ENCODE results near the gene STUB1.

The STUB1 gene

GRCh38 chr16:672851-673250 is 7.4 kb upstream of the STUB1 start:
- no peak for DNase-seq (ENCODE audit: low read depth)
- no peak overlapping the region for H3K4me3 ChIP-seq (ENCODE audit: low read length)
- TF ChIP-seq, protein P1, sequence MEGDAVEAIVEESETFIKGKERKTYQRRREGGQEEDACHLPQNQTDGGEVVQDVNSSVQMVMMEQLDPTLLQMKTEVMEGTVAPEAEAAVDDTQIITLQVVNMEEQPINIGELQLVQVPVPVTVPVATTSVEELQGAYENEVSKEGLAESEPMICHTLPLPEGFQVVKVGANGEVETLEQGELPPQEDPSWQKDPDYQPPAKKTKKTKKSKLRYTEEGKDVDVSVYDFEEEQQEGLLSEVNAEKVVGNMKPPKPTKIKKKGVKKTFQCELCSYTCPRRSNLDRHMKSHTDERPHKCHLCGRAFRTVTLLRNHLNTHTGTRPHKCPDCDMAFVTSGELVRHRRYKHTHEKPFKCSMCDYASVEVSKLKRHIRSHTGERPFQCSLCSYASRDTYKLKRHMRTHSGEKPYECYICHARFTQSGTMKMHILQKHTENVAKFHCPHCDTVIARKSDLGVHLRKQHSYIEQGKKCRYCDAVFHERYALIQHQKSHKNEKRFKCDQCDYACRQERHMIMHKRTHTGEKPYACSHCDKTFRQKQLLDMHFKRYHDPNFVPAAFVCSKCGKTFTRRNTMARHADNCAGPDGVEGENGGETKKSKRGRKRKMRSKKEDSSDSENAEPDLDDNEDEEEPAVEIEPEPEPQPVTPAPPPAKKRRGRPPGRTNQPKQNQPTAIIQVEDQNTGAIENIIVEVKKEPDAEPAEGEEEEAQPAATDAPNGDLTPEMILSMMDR (conservative IDR thresholded peaks at IDR 0.05; ENCODE audit: low read length): no peak

DNA sequence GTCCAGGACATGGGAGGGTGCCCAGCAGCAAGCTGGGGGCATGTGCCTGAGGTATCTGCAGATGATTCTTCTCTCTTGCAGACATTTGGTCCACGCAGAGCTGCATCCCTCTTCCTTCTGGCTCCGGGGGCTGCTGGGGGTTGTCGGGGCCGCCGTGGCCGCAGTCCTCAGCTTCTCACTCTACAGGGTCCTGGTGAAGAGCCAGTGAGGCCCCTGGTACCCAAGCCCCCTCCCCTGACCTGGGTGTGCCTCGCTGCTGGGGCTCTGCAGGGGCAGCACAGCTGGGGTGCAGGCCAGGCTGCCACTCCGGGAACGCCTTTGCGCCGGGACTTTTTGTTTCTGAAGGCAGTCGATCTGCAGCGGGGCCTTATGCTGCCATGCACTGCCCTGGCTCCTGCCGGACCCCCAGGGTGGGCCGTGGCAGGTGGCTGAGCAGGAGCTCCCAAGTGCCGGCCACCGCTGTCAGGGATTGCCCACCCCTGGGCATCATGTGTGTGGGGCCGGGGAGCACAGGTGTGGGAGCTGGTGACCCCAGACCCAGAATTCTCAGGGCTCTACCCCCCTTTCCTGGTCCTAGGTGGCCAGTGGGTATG is 6.7 kb upstream of the STUB1 start:
- TF ChIP-seq, protein P1 (conservative IDR thresholded peaks at IDR 0.05; ENCODE audit: low read length): no peak
- DNase-seq (ENCODE audit: low read depth): no peak

DNA sequence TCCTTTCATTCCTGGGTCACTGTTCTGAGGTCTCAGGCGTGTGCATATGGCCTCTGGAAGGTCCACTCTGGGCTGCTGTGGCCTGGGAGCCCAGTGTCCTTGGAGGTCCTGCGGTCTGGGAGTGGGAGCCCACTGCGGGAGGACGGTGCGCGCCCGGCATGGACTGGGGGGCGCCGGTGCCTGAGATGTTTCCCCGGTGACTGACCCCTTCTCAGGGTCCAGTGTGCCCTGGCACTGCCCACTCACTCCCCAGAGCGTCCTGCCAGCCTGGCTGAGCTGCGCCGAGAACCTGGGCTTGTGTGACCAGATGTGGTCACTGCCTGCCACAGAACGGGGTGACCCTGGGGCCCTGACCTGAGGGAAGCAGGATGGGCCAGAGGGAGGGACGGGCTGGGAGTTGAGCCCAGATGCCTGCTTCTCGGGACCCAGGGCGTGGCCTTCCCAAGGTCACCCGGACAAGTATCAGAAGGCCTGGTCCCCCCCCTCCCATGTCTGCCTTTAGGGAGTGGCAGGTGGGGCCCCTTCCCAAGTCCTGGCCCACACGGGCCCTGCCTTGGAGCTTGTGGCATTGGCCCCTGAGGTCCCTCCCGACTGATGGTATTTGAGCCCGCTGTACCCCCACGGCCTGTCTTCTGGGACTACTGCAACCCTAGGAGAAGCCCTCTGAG is 5.9 kb upstream of the STUB1 start:
- no peak overlapping the region for H3K4me3 ChIP-seq (ENCODE audit: low read length)
- TF ChIP-seq, protein P1 (conservative IDR thresholded peaks at IDR 0.05; ENCODE audit: low read length): no peak
- no peak for DNase-seq (ENCODE audit: low read depth)

More for the DNA sequence above, 6.7 kb upstream of the STUB1 start:
- H3K4me3 ChIP-seq (ENCODE audit: low read length): no peak overlapping the region

DNA sequence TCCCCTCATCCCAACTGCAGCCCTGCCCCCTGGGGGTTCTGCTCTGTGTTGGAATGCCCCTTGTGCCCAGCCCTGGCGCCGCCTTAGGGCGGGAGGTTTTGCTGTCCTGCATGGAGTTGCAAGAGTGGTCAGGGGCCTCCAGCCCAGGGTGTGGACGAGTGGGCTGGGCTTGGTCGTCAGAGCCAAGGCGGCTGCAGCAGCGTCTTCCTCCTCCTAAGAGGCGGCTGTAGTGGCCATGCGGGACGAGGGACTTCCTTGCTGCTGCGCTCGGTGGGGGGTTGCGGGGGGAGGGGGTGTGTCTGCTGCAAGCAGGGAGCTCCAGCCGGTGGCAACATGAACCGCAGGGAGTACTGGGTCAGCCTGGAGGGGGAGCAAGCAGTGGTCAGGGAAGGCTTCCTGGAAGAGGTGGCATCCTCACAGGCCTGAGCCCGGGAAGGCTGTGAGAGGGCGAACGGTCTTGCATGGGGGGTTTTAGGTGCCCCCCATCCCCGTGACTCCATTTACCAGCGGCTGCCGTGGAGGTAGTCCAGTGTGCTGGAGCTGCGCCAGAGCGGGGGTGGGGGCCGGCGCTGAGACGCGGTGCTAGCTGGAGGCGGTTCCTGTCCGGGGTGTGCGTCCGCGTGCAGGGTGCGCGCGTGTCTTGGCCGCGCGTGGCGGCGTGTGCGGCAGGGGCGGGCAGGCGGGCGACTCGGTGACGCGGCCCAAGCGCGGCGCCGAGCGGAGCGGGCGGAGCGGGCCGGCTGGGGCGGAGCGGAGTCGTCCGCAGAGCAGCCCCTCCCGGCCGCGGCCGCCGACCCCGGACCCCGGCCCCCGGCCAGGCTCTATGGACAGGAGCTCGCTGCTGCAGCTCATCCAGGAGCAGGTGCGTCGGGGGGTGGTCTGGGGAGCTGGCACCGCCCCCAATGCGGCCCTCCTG is 5.0 kb upstream of the STUB1 start, which contains the start of gene RHBDL1:
Gene RHBDL1 (plus strand): TSS at position 704 of the 916 bp plus-strand sequence. CDS start 120 bp downstream, at position 824.
- peak; percentile 29 for DNase-seq (ENCODE audit: low read depth)
- H3K4me3 ChIP-seq (ENCODE audit: low read length): peak within 1 kb of the TSS; percentile 49
- TF ChIP-seq, protein P1 (conservative IDR thresholded peaks at IDR 0.05; ENCODE audit: low read length): no peak

DNA sequence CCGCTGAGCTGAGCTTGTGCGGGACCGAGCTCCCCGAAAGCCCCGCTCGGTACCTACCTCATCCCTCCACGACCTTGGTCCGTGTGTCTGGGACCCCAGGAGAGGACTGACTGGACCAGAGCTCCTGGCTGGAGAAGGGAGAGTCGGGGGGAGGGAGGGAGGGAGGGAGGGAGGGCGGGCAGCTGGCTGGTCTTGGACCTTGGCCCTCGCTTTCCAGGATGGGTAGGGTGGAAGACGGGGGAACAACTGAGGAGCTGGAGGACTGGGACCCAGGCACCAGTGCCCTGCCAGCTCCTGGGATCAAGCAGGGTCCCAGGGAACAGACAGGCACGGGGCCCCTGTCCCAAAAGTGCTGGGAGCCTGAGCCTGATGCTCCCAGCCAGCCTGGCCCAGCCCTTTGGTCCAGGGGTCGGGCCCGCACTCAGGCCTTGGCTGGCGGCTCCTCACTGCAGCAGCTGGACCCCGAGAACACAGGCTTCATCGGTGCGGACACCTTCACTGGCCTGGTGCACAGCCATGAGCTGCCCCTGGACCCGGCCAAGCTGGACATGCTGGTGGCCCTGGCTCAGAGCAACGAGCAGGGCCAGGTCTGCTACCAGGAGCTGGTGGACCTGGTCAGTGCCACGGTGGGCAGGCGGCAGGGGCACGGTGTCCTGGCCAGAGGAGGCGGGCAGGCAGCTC is 4.2 kb upstream of the STUB1 start:
- DNase-seq (ENCODE audit: low read depth): no peak
- TF ChIP-seq, protein P1 (conservative IDR thresholded peaks at IDR 0.05; ENCODE audit: low read length): no peak
- peak overlapping the region; percentile 49 for H3K4me3 ChIP-seq (ENCODE audit: low read length)

- H3K4me3 ChIP-seq (ENCODE audit: low read length): no peak overlapping the region
- no peak for DNase-seq (ENCODE audit: low read depth)
- TF ChIP-seq, protein P1 (conservative IDR thresholded peaks at IDR 0.05; ENCODE audit: low read length): no peak
Measured at GRCh38 chr16:676565-676902, 3.7 kb upstream of the STUB1 start.

Data from AG10803 (cell line).